ENCODE data around the gene DDX24. TPM values are rescaled to one million over a fixed set of nuclear protein-coding genes. Genes with fewer than 3 reads are reported as not detected.
A peak's percentile ranks its signal among the peaks of the same experiment; 100 is the strongest.

The DDX24 gene
- total RNA-seq, 2 donors from 2014 or later: 478 to 531 TPM

DNA sequence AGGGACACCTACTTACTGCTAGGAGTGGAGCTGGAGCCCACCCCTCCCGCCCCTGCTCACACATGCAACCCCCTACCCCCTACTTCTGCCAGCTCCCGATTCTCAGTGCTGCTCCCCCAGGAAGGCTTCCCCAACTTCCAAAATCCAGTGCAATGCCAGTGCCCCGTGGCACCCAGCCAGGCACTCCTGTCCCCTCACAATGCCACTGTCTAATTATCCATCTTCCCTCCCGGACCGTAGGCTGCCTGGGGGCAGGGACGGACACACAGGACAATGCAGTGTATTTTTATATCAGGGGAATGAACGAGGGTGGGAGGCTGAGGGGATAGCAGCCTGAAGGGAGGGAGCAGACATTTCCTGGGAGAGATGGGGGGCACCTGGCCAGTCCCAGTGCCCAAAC is 42.5 kb downstream of the DDX24 start:
- Mint-ChIP-seq H3K4me1 (peaks cover 18% of the 10 kb centered on the region), H3K27me3 (no peaks in the 10 kb centered on the region), H3K36me3 (ENCODE audit: low read depth) (no peaks in the 10 kb centered on the region), H3K27ac (peak overlapping the region; percentile 94), H3K4me3 (peak overlapping the region; percentile 69)
- no peak for DNase-seq
- no peak for ATAC-seq
- no peaks in the 10 kb centered on the region for H3K9me3 ChIP-seq (ENCODE audit: control insufficient read depth, low read length, poor library complexity, severe bottlenecking)

DNA sequence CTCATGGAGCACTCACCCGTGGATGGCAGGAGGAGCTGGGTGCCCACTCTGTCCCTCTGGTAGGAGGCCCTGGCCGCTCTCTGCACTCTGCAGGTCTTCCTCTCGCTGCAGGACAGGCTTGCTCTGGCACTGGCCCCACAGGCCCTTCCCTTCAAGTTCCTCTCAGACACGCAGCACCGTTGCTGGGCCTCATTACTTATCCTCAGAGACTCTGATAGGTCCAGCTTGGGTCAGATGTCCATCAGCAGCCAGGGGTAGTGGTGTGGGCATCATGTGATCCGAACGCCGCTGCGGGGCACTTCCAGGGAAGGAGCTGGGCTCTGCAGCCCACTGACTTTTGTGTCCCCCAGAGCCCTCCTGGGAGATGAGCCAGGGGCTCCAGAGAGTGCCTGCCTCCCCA is 43.0 kb downstream of the DDX24 start:
- H3K4me3 Mint-ChIP-seq: no peak overlapping the region
- no peaks in the 10 kb centered on the region for H3K9me3 ChIP-seq (ENCODE audit: control insufficient read depth, low read length, poor library complexity, severe bottlenecking)
- H3K4me1 Mint-ChIP-seq: peaks cover 15% of the 10 kb centered on the region
- H3K27ac Mint-ChIP-seq: no peak overlapping the region
- no peak for ATAC-seq
- no peaks in the 10 kb centered on the region for H3K27me3 Mint-ChIP-seq
- DNase-seq: no peak
- no peaks in the 10 kb centered on the region for H3K36me3 Mint-ChIP-seq (ENCODE audit: low read depth)

DNA sequence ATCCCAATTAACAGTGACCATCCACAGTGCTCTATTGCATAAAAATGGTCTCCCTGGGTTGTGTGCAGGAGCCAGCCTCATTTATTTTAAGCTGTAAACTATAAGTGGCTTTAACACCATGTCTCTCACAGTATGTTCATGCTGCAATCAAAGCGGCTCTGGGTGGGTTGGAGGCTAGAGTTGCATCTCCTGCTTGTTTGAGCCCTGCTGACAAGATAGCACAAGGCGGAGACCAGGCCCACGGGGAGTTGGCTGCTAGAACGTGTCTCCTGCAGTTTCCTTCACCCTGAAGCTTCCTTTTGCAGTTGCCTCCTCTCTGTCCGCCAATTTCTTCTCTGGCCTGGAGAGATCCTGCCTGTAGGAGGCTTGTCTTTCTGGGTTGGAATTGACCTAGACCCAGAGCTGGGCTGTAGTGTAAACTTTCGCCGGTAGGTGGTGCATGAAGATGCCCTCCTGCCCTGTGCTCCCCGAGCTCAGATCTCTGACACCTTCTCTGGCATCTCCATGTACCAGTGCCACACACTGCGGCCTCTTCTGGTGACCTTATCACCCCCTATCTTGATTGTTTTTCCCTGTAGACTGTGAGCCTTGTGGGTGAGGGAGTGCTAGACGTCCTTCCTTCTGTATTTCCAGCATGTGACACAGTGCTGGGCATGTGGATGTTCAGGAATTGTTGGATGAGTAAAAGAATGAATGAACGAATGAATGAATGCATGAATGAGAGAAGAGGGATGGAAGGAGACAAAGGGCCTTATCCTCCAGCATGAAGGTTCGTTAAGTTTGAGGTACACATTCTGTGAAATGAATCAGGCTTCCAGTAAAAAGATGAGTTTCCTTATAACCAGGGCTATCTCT is 44.5 kb downstream of the DDX24 start:
- Mint-ChIP-seq H3K4me1 (peaks cover 9% of the 10 kb centered on the region), H3K4me3 (no peak overlapping the region), H3K27ac (peak overlapping the region; percentile 77), H3K27me3 (no peaks in the 10 kb centered on the region), H3K36me3 (ENCODE audit: low read depth) (no peaks in the 10 kb centered on the region)
- ATAC-seq (peak; percentile 81), DNase-seq (peak; percentile 48 to 73 (median 48))
- no peaks in the 10 kb centered on the region for H3K9me3 ChIP-seq (ENCODE audit: control insufficient read depth, low read length, poor library complexity, severe bottlenecking)

DNA sequence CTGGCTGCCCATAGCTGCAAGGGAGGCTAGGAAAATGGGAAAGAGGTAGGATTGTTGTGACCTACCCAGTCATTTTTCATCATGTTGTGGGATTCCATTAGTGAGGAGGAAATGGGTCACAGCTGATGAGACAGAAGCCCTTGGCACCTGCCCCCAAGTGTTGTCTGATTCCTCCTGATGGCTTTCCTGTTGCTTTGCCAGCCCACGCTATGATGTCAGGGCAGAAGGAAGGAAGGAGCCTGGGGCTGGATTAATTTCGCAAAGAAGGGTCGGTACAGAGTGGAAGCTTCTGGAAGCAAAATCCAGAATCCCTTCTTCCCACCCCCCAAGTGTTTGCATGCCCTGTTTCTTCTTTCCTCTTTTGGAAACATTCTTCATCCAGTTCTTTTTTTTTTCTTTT is 46.1 kb downstream of the DDX24 start:
- H3K36me3 Mint-ChIP-seq (ENCODE audit: low read depth): peaks cover 2% of the 10 kb centered on the region
- H3K27ac Mint-ChIP-seq: no peak overlapping the region
- no peak for ATAC-seq
- DNase-seq: no peak
- peak overlapping the region; percentile 44 for H3K4me3 Mint-ChIP-seq
- no peaks in the 10 kb centered on the region for H3K9me3 ChIP-seq (ENCODE audit: control insufficient read depth, low read length, poor library complexity, severe bottlenecking)
- H3K4me1 Mint-ChIP-seq: peaks cover 8% of the 10 kb centered on the region
- no peaks in the 10 kb centered on the region for H3K27me3 Mint-ChIP-seq

DNA sequence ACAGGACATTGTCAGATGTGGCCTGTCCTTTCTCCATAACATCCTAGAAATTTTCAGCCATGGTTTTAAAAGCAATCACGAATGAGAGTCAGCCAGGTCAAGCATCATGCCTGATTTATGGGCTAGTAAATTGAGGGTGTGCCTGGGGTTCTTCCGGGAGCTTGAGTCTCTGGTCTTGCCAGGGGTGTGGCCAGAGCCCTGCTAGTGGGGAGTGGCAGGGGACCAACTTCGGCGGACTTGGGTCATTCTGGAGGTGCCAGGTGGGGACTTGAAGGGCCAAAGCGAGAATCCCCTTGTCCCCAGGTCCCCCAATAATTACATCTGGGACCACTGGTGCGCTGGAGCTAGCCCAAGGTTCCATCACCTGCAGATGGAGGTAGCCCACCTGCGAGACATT is 49.1 kb downstream of the DDX24 start:
- H3K9me3 ChIP-seq (ENCODE audit: control insufficient read depth, low read length, poor library complexity, severe bottlenecking): no peaks in the 10 kb centered on the region

DNA sequence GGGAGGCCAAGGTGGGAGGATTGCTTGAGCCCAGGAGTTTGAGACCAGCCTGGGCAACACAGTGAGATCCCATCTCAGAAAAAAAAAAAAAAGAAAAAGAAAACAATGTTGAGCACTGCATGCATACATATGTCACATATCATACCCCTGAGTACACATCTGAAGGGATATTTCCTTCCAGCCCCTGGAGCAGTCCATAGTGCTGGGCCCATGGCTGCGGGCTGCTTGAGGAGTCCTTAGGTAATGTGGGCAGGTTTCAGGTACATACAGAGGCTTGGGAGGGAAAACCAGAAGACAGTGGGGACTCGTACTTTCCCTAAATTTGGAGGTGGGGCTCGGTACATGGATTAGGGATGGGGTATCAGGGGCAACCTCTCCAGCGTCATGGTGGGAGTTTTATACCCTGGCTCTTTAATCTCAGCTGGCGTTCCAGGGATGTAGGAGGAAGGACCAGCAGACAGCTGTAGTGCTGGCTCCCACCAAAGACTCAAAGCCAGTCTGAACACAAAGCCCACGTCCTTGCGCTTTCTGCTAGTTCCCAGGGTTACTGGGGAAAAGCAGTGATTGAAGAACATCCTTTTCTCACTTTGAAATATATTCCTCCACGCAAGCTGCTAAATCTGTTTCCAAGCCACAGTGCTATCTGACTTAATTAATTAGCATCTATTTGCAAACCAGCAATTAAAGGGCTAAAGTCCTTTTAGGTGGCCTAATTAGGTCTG is 49.7 kb downstream of the DDX24 start:
- peaks cover 23% of the 10 kb centered on the region for H3K4me1 Mint-ChIP-seq
- ATAC-seq (no peak), DNase-seq (no peak)
- peaks cover 4% of the 10 kb centered on the region for H3K36me3 Mint-ChIP-seq (ENCODE audit: low read depth)
- no peak overlapping the region for H3K27ac Mint-ChIP-seq
- no peaks in the 10 kb centered on the region for H3K27me3 Mint-ChIP-seq
- no peaks in the 10 kb centered on the region for H3K9me3 ChIP-seq (ENCODE audit: control insufficient read depth, low read length, poor library complexity, severe bottlenecking)
- no peak overlapping the region for H3K4me3 Mint-ChIP-seq

More for the DNA sequence above, 49.1 kb downstream of the DDX24 start:
- ATAC-seq (no peak), DNase-seq (no peak)
- H3K4me3 Mint-ChIP-seq: no peak overlapping the region
- no peak overlapping the region for H3K27ac Mint-ChIP-seq
- no peaks in the 10 kb centered on the region for H3K27me3 Mint-ChIP-seq
- peaks cover 27% of the 10 kb centered on the region for H3K4me1 Mint-ChIP-seq
- H3K36me3 Mint-ChIP-seq (ENCODE audit: low read depth): peaks cover 4% of the 10 kb centered on the region

DNA sequence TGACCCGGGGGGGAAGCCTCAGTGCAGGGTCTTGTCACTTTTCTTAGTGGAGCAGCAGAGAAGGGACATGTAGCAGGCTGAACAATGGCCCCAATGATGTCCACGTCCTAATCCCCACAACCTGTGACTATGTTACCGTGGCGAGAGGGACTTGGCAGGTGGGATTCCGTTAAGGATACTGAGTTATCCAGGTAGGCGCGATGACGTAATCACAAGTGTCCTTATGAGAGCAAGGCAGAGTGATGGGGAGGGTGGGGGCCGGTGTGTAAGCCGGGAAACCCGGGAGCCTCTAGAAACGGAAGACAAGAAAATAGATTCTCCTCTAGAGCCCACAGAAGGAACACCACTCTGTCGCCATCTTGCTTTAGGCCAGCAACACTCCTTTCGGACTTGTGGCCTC is 50.4 kb downstream of the DDX24 start:
- no peak for ATAC-seq
- H3K4me3 Mint-ChIP-seq: no peak overlapping the region
- H3K27me3 Mint-ChIP-seq: no peaks in the 10 kb centered on the region
- peaks cover 29% of the 10 kb centered on the region for H3K4me1 Mint-ChIP-seq
- peak overlapping the region; percentile 67 for H3K27ac Mint-ChIP-seq
- no peak for DNase-seq
- H3K9me3 ChIP-seq (ENCODE audit: control insufficient read depth, low read length, poor library complexity, severe bottlenecking): no peaks in the 10 kb centered on the region
- H3K36me3 Mint-ChIP-seq (ENCODE audit: low read depth): peaks cover 4% of the 10 kb centered on the region

DNA sequence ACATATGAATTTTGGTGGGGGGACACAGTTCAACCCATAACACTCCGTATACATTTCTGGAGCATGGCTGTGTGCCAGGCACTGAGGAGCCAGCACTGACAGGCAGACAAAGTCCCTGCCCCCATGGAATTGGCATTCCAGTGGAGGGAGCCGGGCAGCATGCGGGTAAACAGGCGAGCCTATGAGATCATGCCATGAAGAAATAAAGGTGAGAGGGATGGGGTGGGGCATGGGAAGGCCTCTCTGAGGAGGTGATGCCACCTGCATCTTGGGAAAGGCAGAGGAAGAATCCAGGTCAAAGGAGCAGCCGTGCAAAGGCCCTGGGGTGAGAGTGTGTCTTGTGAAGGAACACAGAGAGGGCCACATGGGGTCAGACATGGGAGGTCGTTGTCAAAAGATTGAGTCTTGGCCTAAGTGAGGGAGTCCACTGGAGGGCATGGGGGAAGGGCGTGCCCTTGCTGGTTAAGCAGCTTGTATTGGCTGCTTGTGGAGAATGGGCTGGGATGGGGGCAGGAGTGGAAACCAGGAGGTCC is 51.3 kb downstream of the DDX24 start:
- peak overlapping the region; percentile 67 for H3K27ac Mint-ChIP-seq

DNA sequence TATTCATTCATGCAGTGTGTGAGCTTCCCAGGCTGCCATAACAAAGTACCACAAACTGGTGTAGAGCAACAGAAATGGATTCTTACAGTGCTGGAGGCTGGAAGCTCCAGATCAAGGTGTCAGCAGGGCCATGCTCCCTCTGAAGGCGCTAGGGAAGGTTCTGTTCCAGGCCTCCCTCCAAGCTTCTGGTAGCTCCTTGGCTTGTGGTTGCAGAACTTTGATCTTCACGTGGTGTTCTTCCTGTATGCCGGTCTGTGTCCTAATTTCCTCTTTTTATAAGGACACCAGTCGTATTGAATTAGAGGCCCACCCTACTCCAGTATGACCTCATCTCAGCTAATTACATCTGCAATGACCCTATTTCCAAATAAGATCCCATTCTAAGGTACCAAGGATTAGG is 51.7 kb downstream of the DDX24 start:
- Mint-ChIP-seq H3K4me3 (peak overlapping the region; percentile 55), H3K27ac (peak overlapping the region; percentile 67), H3K36me3 (ENCODE audit: low read depth) (peaks cover 4% of the 10 kb centered on the region), H3K4me1 (peaks cover 29% of the 10 kb centered on the region), H3K27me3 (no peaks in the 10 kb centered on the region)
- H3K9me3 ChIP-seq (ENCODE audit: control insufficient read depth, low read length, poor library complexity, severe bottlenecking): no peaks in the 10 kb centered on the region
- ATAC-seq (no peak), DNase-seq (no peak)

More for the DNA sequence above, 51.3 kb downstream of the DDX24 start:
- Mint-ChIP-seq H3K27me3 (no peaks in the 10 kb centered on the region), H3K4me3 (peak overlapping the region; percentile 55), H3K4me1 (peaks cover 29% of the 10 kb centered on the region), H3K36me3 (ENCODE audit: low read depth) (peaks cover 4% of the 10 kb centered on the region)
- no peaks in the 10 kb centered on the region for H3K9me3 ChIP-seq (ENCODE audit: control insufficient read depth, low read length, poor library complexity, severe bottlenecking)
- ATAC-seq: no peak
- no peak for DNase-seq

DNA sequence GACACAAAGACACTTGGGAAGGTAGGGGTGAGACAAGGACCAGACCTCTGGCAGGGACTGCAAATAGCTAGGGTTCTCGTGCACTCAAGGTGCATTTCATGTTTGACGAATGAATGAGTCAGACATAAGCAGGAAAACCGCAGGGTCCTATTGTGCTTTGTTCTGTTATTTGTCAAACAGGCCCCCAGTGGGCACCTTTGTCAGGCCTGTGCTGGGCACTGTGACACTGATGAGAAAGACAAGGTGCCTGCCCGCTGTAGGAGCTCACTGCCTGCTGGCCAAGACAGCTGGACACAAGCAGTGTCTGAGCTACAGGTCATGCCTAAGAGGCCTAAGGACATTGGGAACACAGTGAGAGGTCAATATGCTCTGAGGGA is 52.6 kb downstream of the DDX24 start:
- Mint-ChIP-seq H3K36me3 (ENCODE audit: low read depth) (peaks cover 4% of the 10 kb centered on the region), H3K27ac (peak overlapping the region; percentile 67), H3K4me3 (peak overlapping the region; percentile 84), H3K27me3 (no peaks in the 10 kb centered on the region), H3K4me1 (peaks cover 29% of the 10 kb centered on the region)
- DNase-seq (no peak), ATAC-seq (no peak)
- no peaks in the 10 kb centered on the region for H3K9me3 ChIP-seq (ENCODE audit: control insufficient read depth, low read length, poor library complexity, severe bottlenecking)

DNA sequence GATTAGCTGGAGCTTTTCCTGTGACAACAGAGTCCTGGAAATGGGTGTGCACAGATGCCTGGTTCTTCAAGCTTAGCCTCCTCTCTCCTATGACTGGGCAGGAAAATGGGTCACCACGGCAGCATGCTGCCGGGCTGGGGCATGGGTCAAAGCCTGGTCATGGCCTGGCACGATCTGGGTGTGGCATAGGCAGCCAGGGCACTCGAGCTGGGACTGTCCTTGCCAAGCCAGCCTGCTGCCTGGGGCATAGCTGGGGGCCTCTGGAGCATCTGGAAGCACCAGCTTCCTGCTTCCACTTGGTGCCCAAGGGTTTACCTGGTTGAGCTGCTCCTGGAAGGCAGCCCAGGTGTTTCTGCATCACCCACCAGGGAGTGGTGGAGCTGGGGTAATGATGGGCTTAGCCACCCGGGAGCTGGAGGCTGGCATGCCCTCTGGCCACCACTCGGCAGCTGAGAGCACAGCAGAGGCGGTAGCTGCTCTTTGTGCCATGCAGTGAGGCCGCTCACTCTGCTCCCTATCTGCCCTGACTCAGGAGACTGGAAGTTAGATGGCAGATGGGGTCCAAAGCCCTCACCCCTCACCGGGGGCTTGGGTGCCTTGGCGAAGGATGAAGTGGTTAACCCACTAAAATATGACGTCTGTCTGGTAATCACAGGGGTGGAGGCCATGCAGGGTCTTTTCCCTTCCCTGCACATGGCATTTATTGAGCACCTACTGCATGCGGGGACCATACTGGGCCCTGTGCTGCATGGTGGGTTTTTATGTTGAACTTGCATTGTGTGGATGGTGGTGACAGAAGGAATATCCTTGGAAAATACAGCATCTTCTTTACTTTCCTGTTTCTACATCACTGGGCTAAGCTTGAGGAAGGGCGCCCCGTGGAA is 53.2 kb downstream of the DDX24 start:
- DNase-seq: no peak

DNA sequence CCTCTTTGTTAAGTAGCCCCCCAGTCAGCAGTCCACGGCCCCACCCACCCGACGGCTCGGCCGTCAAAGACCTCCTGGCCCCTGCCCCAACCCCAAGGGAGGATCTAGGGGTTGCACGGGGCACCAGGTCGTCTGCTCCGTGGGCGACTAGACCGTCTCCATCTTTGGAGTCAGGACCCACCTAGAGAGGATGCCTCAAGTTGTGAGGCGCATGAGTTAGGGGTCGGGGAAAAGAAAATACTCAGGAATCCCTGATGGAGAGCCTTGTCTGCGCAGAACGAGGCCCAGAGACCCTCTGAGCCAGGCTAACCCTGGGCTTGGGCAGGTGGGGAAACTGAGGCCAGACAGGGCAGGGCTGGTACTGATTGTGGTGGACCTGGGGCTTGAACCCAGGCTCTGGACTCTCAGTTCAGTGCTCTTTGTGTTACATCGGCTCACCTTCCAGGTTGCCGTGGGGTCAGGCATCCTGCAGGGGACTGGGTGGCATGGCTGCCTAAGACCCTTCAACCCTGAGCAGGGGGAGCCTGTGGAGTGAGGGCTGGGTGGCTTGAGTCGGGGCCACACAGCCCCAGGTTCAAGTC is 54.0 kb downstream of the DDX24 start:
- Mint-ChIP-seq H3K4me1 (peaks cover 42% of the 10 kb centered on the region), H3K27me3 (no peaks in the 10 kb centered on the region), H3K36me3 (ENCODE audit: low read depth) (peaks cover 4% of the 10 kb centered on the region), H3K27ac (no peak overlapping the region), H3K4me3 (peak overlapping the region; percentile 84)
- ATAC-seq (no peak), DNase-seq (no peak)
- no peaks in the 10 kb centered on the region for H3K9me3 ChIP-seq (ENCODE audit: control insufficient read depth, low read length, poor library complexity, severe bottlenecking)

More for the DNA sequence above, 53.2 kb downstream of the DDX24 start:
- Mint-ChIP-seq H3K27me3 (no peaks in the 10 kb centered on the region), H3K4me1 (peaks cover 33% of the 10 kb centered on the region), H3K27ac (peak overlapping the region; percentile 67), H3K4me3 (peak overlapping the region; percentile 84), H3K36me3 (ENCODE audit: low read depth) (peaks cover 4% of the 10 kb centered on the region)
- no peaks in the 10 kb centered on the region for H3K9me3 ChIP-seq (ENCODE audit: control insufficient read depth, low read length, poor library complexity, severe bottlenecking)
- no peak for ATAC-seq
